Glomerular visceral epithelial cell (primary cell): ENCODE data around the gene PANX2.

Experiments
- DNase-seq: peaks from one replicate; pipeline ENCODE4 v3.0.0-alpha.2; 2016; ENCODE audit errors: extremely low spot score

Gene PANX2

GRCh38 chr22:50183141-50183971, 12.8 kb downstream of the PANX2 start:
- no peak for DNase-seq

DNA sequence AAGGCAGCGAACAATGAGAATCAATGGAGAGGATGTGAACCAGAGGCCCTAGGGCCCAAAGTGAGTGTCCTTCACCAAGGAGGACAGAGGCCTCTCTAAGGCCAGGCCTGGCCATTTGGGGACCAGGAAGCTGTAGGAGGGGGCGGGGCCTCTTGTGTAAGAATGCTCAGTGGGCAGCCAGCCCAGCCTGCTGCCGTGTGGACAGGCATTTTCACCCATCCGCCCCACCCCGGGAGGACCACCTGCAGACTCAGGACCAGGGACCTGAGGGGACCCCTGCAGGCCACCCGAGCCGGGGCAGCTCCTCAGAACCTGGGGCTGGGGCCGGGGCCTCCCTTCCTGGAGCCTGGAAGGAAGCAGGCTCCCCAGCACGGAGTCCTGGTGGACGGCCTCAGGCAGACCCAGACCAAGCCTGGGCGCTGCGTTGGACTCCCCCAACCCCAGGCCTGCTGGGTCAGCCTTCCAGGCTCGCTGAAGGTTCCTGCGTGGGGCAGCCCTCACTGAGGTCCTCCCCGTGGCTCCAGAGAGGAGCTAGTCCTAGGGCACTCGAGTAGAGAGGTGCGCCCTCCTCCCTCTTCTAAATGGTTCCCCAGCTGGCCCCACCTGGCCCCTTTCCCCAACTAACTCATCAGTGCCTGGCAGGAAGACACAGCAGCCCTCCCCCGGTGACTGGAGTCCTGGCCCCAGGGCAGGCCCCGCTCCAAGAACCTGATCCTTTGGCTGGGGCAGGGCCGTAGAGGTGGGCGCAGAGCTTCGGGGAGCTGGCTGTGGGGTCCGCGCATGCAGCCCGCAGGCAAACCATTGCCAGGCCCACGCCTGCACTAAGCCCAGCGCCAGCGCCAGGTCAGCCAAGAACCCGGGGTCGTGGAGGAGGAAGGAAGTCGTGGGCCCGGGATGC, 13.7 kb downstream of the PANX2 start:
- peak; percentile 27 for DNase-seq

GRCh38 chr22:50184902-50185374, 14.4 kb downstream of the PANX2 start:
- DNase-seq = no peak

DNA sequence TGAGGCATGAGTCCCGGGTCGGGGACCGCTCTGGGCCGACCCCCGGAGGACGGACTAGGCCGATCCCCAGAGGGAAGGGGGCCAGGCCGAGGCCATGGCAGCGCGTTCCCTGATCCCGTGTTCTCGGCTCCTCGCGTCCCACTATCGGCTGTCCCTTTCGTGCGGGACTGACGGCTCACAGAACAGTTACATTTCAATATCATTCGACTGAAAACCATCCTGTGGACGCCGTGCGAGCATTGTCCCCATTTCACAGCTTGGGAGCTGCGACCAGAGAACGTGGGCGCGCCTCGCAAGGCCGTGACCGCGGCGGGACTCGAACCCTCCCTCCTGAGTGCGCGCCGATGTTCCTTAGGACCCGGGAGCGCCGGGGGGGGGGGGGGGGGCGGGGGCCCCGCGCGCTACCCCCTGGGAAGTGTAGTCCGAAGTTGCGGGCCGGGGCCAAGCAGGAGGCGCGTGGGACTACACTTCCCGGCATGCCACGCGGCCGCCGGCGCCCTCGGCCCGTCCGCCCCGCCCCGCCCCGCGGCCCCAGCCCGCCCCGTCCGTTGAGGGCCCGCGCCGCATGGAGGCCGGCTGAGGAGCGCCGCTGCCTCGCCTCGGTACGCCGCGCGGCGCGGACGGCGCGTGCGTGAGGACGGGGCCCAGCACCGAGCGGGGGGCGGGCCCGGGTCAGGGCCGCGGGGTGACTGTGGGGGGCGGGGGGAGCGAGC, 15.0 kb downstream of the PANX2 start, which contains the start of gene TRABD:
Gene TRABD (plus strand): TSS at position 539 of the 713 bp plus-strand sequence. CDS start 7,148 bp downstream, outside the sequence.
- peak; percentile 93 for DNase-seq

DNA sequence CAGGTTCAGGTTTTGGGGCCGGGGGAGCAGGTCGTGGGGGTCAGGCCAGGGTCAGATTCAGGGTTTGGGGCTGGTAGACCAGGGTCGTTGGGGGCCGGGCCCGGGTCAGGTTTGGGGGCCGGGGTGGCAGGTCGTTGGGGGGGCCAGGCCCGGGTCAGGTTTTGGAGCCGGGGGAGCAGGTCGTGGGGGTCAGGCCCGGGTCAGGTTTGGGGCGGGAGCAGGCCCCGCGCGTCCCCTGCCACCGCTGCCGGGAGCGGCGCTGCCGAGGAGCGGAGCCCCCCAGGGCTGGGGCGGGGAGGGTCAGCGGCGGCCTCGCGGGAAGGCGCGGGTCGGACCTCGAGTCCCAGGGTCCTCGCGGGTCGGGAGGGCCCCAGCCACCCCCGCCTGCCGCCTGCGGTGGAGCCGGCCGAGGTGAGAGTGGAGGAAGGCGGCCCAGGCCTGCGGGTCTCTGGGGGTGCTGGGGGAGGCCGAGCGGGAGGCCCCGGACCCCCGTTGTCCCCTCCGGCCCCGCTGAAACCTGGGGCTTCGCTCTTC, 15.7 kb downstream of the PANX2 start:
- DNase-seq = no peak

DNA sequence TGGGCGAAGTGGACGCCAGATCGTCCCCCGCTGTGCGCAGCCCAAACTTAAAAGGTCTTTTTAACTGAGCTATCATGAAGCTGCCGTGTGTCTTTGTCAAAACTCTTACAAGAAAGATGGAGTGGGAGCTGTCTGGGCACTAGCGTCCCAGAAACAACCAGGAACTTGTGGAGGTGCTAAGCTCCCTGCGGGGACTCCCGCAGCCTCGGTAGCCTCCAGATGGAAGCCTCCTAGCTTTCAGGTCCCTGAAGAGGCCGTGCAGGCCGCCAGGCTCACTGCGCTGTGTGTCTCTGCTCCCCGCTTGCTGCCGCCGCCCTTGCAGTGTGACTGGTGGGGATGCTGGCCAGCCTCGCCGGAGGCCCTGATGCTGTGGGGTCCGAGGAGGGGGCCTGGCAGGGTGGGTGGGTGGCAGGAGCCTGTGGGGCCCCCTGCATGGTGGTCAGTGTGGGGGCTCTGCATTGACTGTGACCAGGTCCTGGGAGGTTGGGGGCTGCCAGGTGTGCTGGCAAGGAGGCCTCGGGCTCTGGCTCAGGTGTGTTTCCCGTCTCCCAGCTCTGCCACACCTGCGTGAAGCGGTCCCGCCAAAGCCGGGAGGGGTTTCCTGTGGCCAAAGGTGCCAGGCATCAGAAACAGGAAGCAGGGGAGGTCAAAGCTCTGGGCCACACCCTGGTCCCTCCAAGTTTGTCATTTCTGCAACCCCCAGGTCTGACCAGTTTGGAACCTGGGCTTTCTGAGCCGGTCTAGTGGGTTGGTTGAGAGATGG, 16.4 kb downstream of the PANX2 start:
- no peak for DNase-seq

GRCh38 chr22:50188356-50188755, 17.8 kb downstream of the PANX2 start:
- DNase-seq = no peak

DNA sequence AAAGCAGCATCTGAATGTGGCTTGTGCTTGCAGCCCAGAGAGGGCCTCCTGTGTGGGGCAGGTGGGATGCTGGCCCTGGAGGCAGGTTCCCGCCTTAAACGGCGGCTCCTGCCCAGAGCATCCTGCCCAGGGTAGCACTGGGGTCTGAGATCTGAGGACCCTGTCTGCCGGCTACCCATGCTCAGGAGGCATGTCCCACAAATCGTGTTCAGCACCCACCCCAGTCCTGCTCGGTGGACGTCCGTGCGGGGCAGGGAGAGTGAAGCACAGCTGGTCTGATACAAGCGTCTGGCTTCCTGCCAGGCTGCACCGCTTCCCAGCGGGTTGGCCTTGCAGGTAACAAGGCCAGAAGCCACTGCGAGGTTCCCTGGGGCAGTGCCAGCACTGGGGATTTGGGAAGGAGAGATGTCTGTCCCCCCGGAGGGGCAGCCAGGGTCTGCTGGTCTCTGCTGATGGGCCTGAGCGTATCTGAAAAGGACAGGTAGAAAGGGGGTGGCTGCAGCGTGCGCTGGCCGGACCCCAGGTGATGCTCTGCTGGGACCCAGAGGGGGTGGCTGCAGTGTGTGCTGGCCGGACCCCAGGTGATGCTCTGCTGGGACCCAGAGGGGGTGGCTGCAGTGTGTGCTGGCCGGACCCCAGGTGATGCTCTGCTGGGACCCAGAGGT, 18.8 kb downstream of the PANX2 start:
- DNase-seq = no peak

- no peak for DNase-seq
Observed at GRCh38 chr22:50189849-50190181, 19.3 kb downstream of the PANX2 start.

GRCh38 chr22:50190182-50190940, 19.8 kb downstream of the PANX2 start:
- DNase-seq = peak; percentile 83

DNA sequence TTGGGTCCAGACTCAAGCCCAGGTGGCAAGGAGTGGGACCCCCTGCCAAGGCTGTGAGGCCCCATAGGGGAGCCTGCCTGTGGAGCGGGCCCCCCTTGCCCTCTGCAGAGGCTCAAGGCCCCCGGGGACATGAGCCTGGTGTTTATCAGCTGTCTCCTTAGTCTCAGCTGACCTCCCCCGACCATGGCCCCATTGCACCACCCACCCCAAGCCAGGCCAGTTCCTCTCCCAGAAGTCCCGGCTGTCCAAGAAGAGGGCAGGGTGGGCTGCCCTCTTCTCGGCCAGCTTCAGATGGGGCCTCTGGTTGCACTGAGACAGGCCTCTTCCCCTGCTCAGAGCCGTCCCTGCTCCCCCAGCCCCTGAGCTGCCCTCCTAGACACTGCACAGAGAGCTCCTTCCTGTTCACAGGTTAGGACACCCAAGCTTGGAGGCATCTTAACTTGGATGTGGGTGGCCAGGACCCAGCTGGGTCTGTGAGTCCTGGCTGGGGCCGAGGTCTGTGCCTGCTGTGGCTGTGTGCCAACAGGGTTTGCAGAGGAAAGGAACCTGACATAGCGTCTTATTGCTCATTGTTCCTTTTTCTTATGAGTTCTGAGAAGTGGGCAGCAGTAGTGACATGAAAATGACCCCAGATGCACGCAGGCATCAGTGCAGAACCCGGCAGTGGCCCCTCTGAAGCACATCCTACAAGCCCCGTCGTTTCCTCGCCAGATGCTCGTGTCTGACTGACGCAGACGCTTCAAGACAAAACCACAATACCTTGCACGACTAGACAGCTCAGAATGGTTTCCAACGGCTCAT, 20.6 kb downstream of the PANX2 start:
- DNase-seq = no peak

- DNase-seq = no peak
Observed at GRCh38 chr22:50192436-50193204, 22.1 kb downstream of the PANX2 start.

DNA sequence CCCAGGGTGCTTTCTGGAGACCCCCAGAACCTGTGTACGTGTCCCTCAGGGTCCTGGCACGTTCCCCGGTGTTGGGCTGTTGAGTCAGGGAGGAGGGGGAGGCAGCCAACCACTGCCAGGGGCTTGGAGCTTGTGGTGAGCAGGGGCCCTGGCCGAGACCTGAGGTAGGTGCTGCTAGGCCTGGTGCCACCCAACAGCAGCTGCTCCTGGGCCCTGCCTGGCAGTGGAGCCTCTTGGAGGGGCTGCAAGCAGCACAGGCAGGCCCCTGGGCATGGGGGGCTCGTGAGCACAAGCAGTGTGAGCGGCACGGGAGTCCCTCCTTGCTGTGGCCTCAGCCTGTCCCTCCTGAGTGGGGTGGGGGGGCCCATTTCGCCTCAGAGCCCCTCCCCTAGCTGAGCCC, 23.1 kb downstream of the PANX2 start:
- DNase-seq = no peak

- no peak for DNase-seq
Observed at GRCh38 chr22:50194037-50194805, 23.7 kb downstream of the PANX2 start.

- no peak for DNase-seq
Observed at GRCh38 chr22:50196256-50196655, 25.7 kb downstream of the PANX2 start.

DNA sequence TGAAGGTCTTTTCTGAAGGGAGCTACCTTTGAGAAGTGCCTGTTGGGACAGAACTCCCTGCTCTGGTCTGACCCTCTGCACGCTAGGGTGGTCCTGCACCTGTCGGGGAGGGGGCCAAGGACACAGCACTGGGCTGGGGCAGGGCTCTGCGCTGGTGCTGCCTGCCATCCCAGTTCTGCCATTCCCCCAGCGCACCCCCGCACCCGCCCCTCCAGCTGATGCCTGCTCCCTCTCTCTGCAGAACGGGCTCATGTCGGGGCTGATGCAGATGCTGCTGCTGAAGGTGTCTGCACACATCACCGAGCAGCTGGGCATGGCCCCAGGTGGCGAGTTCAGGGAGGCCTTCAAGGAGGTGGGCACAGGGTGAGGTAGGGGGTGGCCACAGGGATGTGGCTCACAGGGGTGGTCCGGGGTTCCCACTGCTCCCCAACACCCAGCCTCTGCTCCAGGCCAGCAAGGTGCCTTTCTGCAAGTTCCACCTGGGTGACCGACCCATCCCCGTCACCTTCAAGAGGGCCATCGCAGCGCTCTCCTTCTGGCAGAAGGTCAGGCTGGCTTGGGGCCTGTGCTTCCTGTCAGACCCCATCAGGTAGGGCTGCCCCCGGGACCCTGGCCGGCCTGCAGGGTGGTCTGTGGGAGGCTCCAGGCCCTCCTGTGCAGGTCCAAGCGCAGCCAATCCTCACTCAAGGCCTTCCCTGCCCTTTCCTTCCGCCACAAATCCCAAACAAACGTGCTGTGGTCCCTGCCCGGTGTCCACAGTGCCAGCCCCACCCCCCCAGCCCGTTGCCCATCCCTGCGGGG, 26.7 kb downstream of the PANX2 start:
- DNase-seq = no peak
